ENCODE data around the gene RAP1GDS1.
"Not testable (repeated sequence)": the region's sequence is repeated elsewhere in the genome, so short reads cannot be mapped to it uniquely, and the experiment has no call there.

The RAP1GDS1 gene

GRCh38 chr4:98310867-98311266 is 49.7 kb downstream of the RAP1GDS1 start:
- no peaks in the 10 kb centered on the region for H3K9me3 Mint-ChIP-seq

GRCh38 chr4:98311656-98312055 is 50.5 kb downstream of the RAP1GDS1 start:
- H3K36me3 Mint-ChIP-seq (ENCODE audit: low read depth): peaks cover 1% of the 10 kb centered on the region
- no peaks in the 10 kb centered on the region for H3K9me3 Mint-ChIP-seq
- no peak overlapping the region for H3K27ac Mint-ChIP-seq
- H3K4me3 Mint-ChIP-seq: no peak overlapping the region
- no peak for DNase-seq (ENCODE audit: low spot score)
- no peaks in the 10 kb centered on the region for H3K4me1 Mint-ChIP-seq (ENCODE audit: low read depth)
- H3K27me3 Mint-ChIP-seq (ENCODE audit: low read depth): no peaks in the 10 kb centered on the region

More at GRCh38 chr4:98310867-98311266, 49.7 kb downstream of the RAP1GDS1 start:
- DNase-seq (ENCODE audit: low spot score): no peak
- no peaks in the 10 kb centered on the region for H3K27me3 Mint-ChIP-seq (ENCODE audit: low read depth)
- H3K27ac Mint-ChIP-seq: no peak overlapping the region
- H3K36me3 Mint-ChIP-seq (ENCODE audit: low read depth): peaks cover 1% of the 10 kb centered on the region
- H3K4me1 Mint-ChIP-seq (ENCODE audit: low read depth): no peaks in the 10 kb centered on the region
- no peak overlapping the region for H3K4me3 Mint-ChIP-seq

GRCh38 chr4:98314791-98315565 is 53.8 kb downstream of the RAP1GDS1 start:
- DNase-seq (ENCODE audit: low spot score): no peak
- no peaks in the 10 kb centered on the region for H3K4me1 Mint-ChIP-seq (ENCODE audit: low read depth)
- H3K27me3 Mint-ChIP-seq (ENCODE audit: low read depth): no peaks in the 10 kb centered on the region
- H3K36me3 Mint-ChIP-seq (ENCODE audit: low read depth): peaks cover 18% of the 10 kb centered on the region
- H3K4me3 Mint-ChIP-seq: no peak overlapping the region
- H3K27ac Mint-ChIP-seq: no peak overlapping the region
- peaks cover 12% of the 10 kb centered on the region for H3K9me3 Mint-ChIP-seq

- Mint-ChIP-seq H3K27me3 (ENCODE audit: low read depth) (no peaks in the 10 kb centered on the region), H3K9me3 (peaks cover 15% of the 10 kb centered on the region), H3K4me3 (no peak overlapping the region), H3K36me3 (ENCODE audit: low read depth) (peaks cover 21% of the 10 kb centered on the region), H3K27ac (no peak overlapping the region), H3K4me1 (ENCODE audit: low read depth) (no peaks in the 10 kb centered on the region)
- no peak for DNase-seq (ENCODE audit: low spot score)
Observed at GRCh38 chr4:98318521-98318920, 57.3 kb downstream of the RAP1GDS1 start.

GRCh38 chr4:98319021-98319420 is 57.8 kb downstream of the RAP1GDS1 start:
- Mint-ChIP-seq H3K27me3 (ENCODE audit: low read depth) (no peaks in the 10 kb centered on the region), H3K9me3 (peaks cover 15% of the 10 kb centered on the region), H3K36me3 (ENCODE audit: low read depth) (peaks cover 21% of the 10 kb centered on the region), H3K4me1 (ENCODE audit: low read depth) (no peaks in the 10 kb centered on the region), H3K4me3 (no peak overlapping the region), H3K27ac (no peak overlapping the region)
- no peak for DNase-seq (ENCODE audit: low spot score)

- peaks cover 25% of the 10 kb centered on the region for H3K9me3 Mint-ChIP-seq
- no peak overlapping the region for H3K4me3 Mint-ChIP-seq
- peaks cover 3% of the 10 kb centered on the region for H3K4me1 Mint-ChIP-seq (ENCODE audit: low read depth)
- no peak overlapping the region for H3K27ac Mint-ChIP-seq
- H3K36me3 Mint-ChIP-seq (ENCODE audit: low read depth): peaks cover 39% of the 10 kb centered on the region
- no peaks in the 10 kb centered on the region for H3K27me3 Mint-ChIP-seq (ENCODE audit: low read depth)
- DNase-seq (ENCODE audit: low spot score): no peak
Observed at GRCh38 chr4:98326168-98326567, 65.0 kb downstream of the RAP1GDS1 start.

GRCh38 chr4:98327694-98328093 is 66.5 kb downstream of the RAP1GDS1 start:
- Mint-ChIP-seq H3K36me3 (ENCODE audit: low read depth) (peaks cover 46% of the 10 kb centered on the region), H3K4me3 (no peak overlapping the region), H3K27me3 (ENCODE audit: low read depth) (no peaks in the 10 kb centered on the region), H3K4me1 (ENCODE audit: low read depth) (peaks cover 3% of the 10 kb centered on the region), H3K9me3 (peaks cover 35% of the 10 kb centered on the region), H3K27ac (no peak overlapping the region)
- no peak for DNase-seq (ENCODE audit: low spot score)

- not testable (repeated sequence) for H3K27me3 Mint-ChIP-seq (ENCODE audit: low read depth); H3K4me3 Mint-ChIP-seq; H3K4me1 Mint-ChIP-seq (ENCODE audit: low read depth); H3K27ac Mint-ChIP-seq; DNase-seq (ENCODE audit: low spot score)
- Mint-ChIP-seq H3K36me3 (ENCODE audit: low read depth) (peaks cover 56% of the 10 kb centered on the region), H3K9me3 (peaks cover 52% of the 10 kb centered on the region)
Observed at GRCh38 chr4:98329879-98330640, 68.9 kb downstream of the RAP1GDS1 start.

GRCh38 chr4:98332017-98332416 is 70.8 kb downstream of the RAP1GDS1 start:
- H3K4me1 Mint-ChIP-seq (ENCODE audit: low read depth): peaks cover 5% of the 10 kb centered on the region
- peaks cover 60% of the 10 kb centered on the region for H3K36me3 Mint-ChIP-seq (ENCODE audit: low read depth)
- H3K9me3 Mint-ChIP-seq: peaks cover 54% of the 10 kb centered on the region
- no peak overlapping the region for H3K27ac Mint-ChIP-seq
- no peak overlapping the region for H3K4me3 Mint-ChIP-seq
- DNase-seq (ENCODE audit: low spot score): no peak
- H3K27me3 Mint-ChIP-seq (ENCODE audit: low read depth): no peaks in the 10 kb centered on the region

- Mint-ChIP-seq H3K27me3 (ENCODE audit: low read depth) (no peaks in the 10 kb centered on the region), H3K27ac (no peak overlapping the region), H3K9me3 (peaks cover 45% of the 10 kb centered on the region), H3K36me3 (ENCODE audit: low read depth) (peaks cover 51% of the 10 kb centered on the region), H3K4me1 (ENCODE audit: low read depth) (peaks cover 7% of the 10 kb centered on the region), H3K4me3 (no peak overlapping the region)
- no peak for DNase-seq (ENCODE audit: low spot score)
Observed at GRCh38 chr4:98334461-98334860, 73.3 kb downstream of the RAP1GDS1 start.

- no peak for DNase-seq (ENCODE audit: low spot score)
- H3K4me3 Mint-ChIP-seq: no peak overlapping the region
- peaks cover 7% of the 10 kb centered on the region for H3K4me1 Mint-ChIP-seq (ENCODE audit: low read depth)
- peaks cover 39% of the 10 kb centered on the region for H3K36me3 Mint-ChIP-seq (ENCODE audit: low read depth)
- no peaks in the 10 kb centered on the region for H3K27me3 Mint-ChIP-seq (ENCODE audit: low read depth)
- H3K27ac Mint-ChIP-seq: no peak overlapping the region
- H3K9me3 Mint-ChIP-seq: peaks cover 25% of the 10 kb centered on the region
Observed at GRCh38 chr4:98338761-98339438, 77.7 kb downstream of the RAP1GDS1 start.

- H3K27ac Mint-ChIP-seq: no peak overlapping the region
- no peak for DNase-seq (ENCODE audit: low spot score)
- H3K27me3 Mint-ChIP-seq (ENCODE audit: low read depth): no peaks in the 10 kb centered on the region
- peaks cover 35% of the 10 kb centered on the region for H3K36me3 Mint-ChIP-seq (ENCODE audit: low read depth)
- peaks cover 7% of the 10 kb centered on the region for H3K4me1 Mint-ChIP-seq (ENCODE audit: low read depth)
- H3K4me3 Mint-ChIP-seq: no peak overlapping the region
- H3K9me3 Mint-ChIP-seq: peaks cover 5% of the 10 kb centered on the region
Observed at GRCh38 chr4:98341309-98341708, 80.1 kb downstream of the RAP1GDS1 start.

- H3K27me3 Mint-ChIP-seq (ENCODE audit: low read depth): no peaks in the 10 kb centered on the region
- no peak overlapping the region for H3K4me3 Mint-ChIP-seq
- H3K27ac Mint-ChIP-seq: no peak overlapping the region
- H3K36me3 Mint-ChIP-seq (ENCODE audit: low read depth): peaks cover 43% of the 10 kb centered on the region
- DNase-seq (ENCODE audit: low spot score): no peak
- peaks cover 8% of the 10 kb centered on the region for H3K9me3 Mint-ChIP-seq
- H3K4me1 Mint-ChIP-seq (ENCODE audit: low read depth): peaks cover 5% of the 10 kb centered on the region
Observed at GRCh38 chr4:98343626-98344025, 82.4 kb downstream of the RAP1GDS1 start.

- no peak for DNase-seq (ENCODE audit: low spot score)
- Mint-ChIP-seq H3K4me1 (ENCODE audit: low read depth) (peaks cover 4% of the 10 kb centered on the region), H3K27me3 (ENCODE audit: low read depth) (no peaks in the 10 kb centered on the region), H3K4me3 (no peak overlapping the region), H3K36me3 (ENCODE audit: low read depth) (peaks cover 46% of the 10 kb centered on the region), H3K27ac (no peak overlapping the region), H3K9me3 (peaks cover 10% of the 10 kb centered on the region)
Observed at GRCh38 chr4:98345838-98346237, 84.7 kb downstream of the RAP1GDS1 start.
